ENCODE data around the gene MCRIP1. TPM values are rescaled to one million over a fixed set of nuclear protein-coding genes. Genes with fewer than 3 reads are reported as not detected.

Gene MCRIP1
- total RNA-seq, 1 donor from 2014 or later: 106 TPM

- peaks cover 12% of the 10 kb centered on the region for H3K27me3 ChIP-seq (ENCODE audit: insufficient read depth, low read length)
- Mint-ChIP-seq H3K36me3 (ENCODE audit: low read depth, unreplicated experiment) (no peaks in the 10 kb centered on the region), H3K4me1 (ENCODE audit: low read depth, unreplicated experiment) (no peaks in the 10 kb centered on the region)
Observed at GRCh38 chr17:81810892-81811704, 22.0 kb downstream of the MCRIP1 start.

GRCh38 chr17:81810476-81810875, 22.6 kb downstream of the MCRIP1 start:
- peaks cover 22% of the 10 kb centered on the region for H3K27me3 Mint-ChIP-seq (ENCODE audit: low read depth, unreplicated experiment)
- H3K9me3 ChIP-seq (ENCODE audit: insufficient read depth, low read depth, low read length): peaks cover 2% of the 10 kb centered on the region
- H3K27me3 ChIP-seq (ENCODE audit: insufficient read depth, low read length): peaks cover 16% of the 10 kb centered on the region
- no peak for FAIRE-seq
- H3K4me1 Mint-ChIP-seq (ENCODE audit: low read depth, unreplicated experiment): no peaks in the 10 kb centered on the region
- no peak for DNase-seq (ENCODE audit: low read depth)
- peaks cover 6% of the 10 kb centered on the region for H3K9me3 Mint-ChIP-seq (ENCODE audit: unreplicated experiment)
- no peaks in the 10 kb centered on the region for H3K4me1 ChIP-seq (ENCODE audit: insufficient read depth, low read length)
- no peak overlapping the region for H3K9ac ChIP-seq (ENCODE audit: low read length)
- no peaks in the 10 kb centered on the region for H3K36me3 ChIP-seq (ENCODE audit: insufficient read depth, low read length)
- no peak for TF ChIP-seq EZH2 (IDR thresholded peaks at IDR 0.05; ENCODE audit: insufficient read depth, low read length)
- no peak for TF ChIP-seq CTCF (IDR thresholded peaks at IDR 0.05; ENCODE audit: insufficient read depth, low read depth, low read length)
- H3K79me2 ChIP-seq (ENCODE audit: insufficient read depth, low read length): no peaks in the 10 kb centered on the region
- H3K27ac ChIP-seq (ENCODE audit: low read depth, low read length): no peak overlapping the region
- H4K20me1 ChIP-seq (ENCODE audit: insufficient read depth, low read length): no peaks in the 10 kb centered on the region
- no peak overlapping the region for H3K4me3 ChIP-seq (ENCODE audit: insufficient read depth, low read depth, low read length)
- H3K27ac Mint-ChIP-seq (ENCODE audit: unreplicated experiment): no peak overlapping the region
- H2AFZ ChIP-seq (ENCODE audit: low read depth, low read length): no peak overlapping the region
- H3K36me3 Mint-ChIP-seq (ENCODE audit: low read depth, unreplicated experiment): no peaks in the 10 kb centered on the region
- H3K4me3 Mint-ChIP-seq (ENCODE audit: unreplicated experiment): no peak overlapping the region
- H3K4me2 ChIP-seq (ENCODE audit: low read length): no peak overlapping the region

More at GRCh38 chr17:81810892-81811704, 22.0 kb downstream of the MCRIP1 start:
- DNase-seq (ENCODE audit: low read depth): no peak
- H3K4me2 ChIP-seq (ENCODE audit: low read length): no peak overlapping the region
- H3K9ac ChIP-seq (ENCODE audit: low read length): no peak overlapping the region
- peaks cover 20% of the 10 kb centered on the region for H3K27me3 Mint-ChIP-seq (ENCODE audit: low read depth, unreplicated experiment)
- H3K4me1 ChIP-seq (ENCODE audit: insufficient read depth, low read length): no peaks in the 10 kb centered on the region
- H2AFZ ChIP-seq (ENCODE audit: low read depth, low read length): no peak overlapping the region
- no peaks in the 10 kb centered on the region for H3K36me3 ChIP-seq (ENCODE audit: insufficient read depth, low read length)
- no peak overlapping the region for H3K4me3 ChIP-seq (ENCODE audit: insufficient read depth, low read depth, low read length)
- peaks cover 2% of the 10 kb centered on the region for H3K9me3 ChIP-seq (ENCODE audit: insufficient read depth, low read depth, low read length)
- no peak for TF ChIP-seq CTCF (IDR thresholded peaks at IDR 0.05; ENCODE audit: insufficient read depth, low read depth, low read length)
- TF ChIP-seq EZH2 (IDR thresholded peaks at IDR 0.05; ENCODE audit: insufficient read depth, low read length): no peak
- FAIRE-seq: no peak
- no peak overlapping the region for H3K27ac ChIP-seq (ENCODE audit: low read depth, low read length)
- peaks cover 6% of the 10 kb centered on the region for H3K9me3 Mint-ChIP-seq (ENCODE audit: unreplicated experiment)
- no peak overlapping the region for H3K27ac Mint-ChIP-seq (ENCODE audit: unreplicated experiment)
- no peak overlapping the region for H3K4me3 Mint-ChIP-seq (ENCODE audit: unreplicated experiment)
- H4K20me1 ChIP-seq (ENCODE audit: insufficient read depth, low read length): no peaks in the 10 kb centered on the region
- no peaks in the 10 kb centered on the region for H3K79me2 ChIP-seq (ENCODE audit: insufficient read depth, low read length)

GRCh38 chr17:81809556-81809998, 23.5 kb downstream of the MCRIP1 start:
- H3K4me3 Mint-ChIP-seq (ENCODE audit: unreplicated experiment): no peak overlapping the region
- H3K27me3 Mint-ChIP-seq (ENCODE audit: low read depth, unreplicated experiment): peaks cover 25% of the 10 kb centered on the region
- no peaks in the 10 kb centered on the region for H3K36me3 ChIP-seq (ENCODE audit: insufficient read depth, low read length)
- H3K4me1 ChIP-seq (ENCODE audit: insufficient read depth, low read length): no peaks in the 10 kb centered on the region
- H3K4me3 ChIP-seq (ENCODE audit: insufficient read depth, low read depth, low read length): no peak overlapping the region
- H3K27ac Mint-ChIP-seq (ENCODE audit: unreplicated experiment): peak overlapping the region; percentile 69
- no peak overlapping the region for H3K9ac ChIP-seq (ENCODE audit: low read length)
- H2AFZ ChIP-seq (ENCODE audit: low read depth, low read length): no peak overlapping the region
- no peak overlapping the region for H3K27ac ChIP-seq (ENCODE audit: low read depth, low read length)
- peaks cover 20% of the 10 kb centered on the region for H3K27me3 ChIP-seq (ENCODE audit: insufficient read depth, low read length)
- H3K4me2 ChIP-seq (ENCODE audit: low read length): no peak overlapping the region
- no peaks in the 10 kb centered on the region for H3K36me3 Mint-ChIP-seq (ENCODE audit: low read depth, unreplicated experiment)
- H4K20me1 ChIP-seq (ENCODE audit: insufficient read depth, low read length): no peaks in the 10 kb centered on the region
- H3K79me2 ChIP-seq (ENCODE audit: insufficient read depth, low read length): no peaks in the 10 kb centered on the region
- H3K4me1 Mint-ChIP-seq (ENCODE audit: low read depth, unreplicated experiment): no peaks in the 10 kb centered on the region
- no peak for FAIRE-seq
- peaks cover 6% of the 10 kb centered on the region for H3K9me3 Mint-ChIP-seq (ENCODE audit: unreplicated experiment)
- no peak for DNase-seq (ENCODE audit: low read depth)
- H3K9me3 ChIP-seq (ENCODE audit: insufficient read depth, low read depth, low read length): peaks cover 2% of the 10 kb centered on the region
- TF ChIP-seq EZH2 (IDR thresholded peaks at IDR 0.05; ENCODE audit: insufficient read depth, low read length) (no peak), CTCF (IDR thresholded peaks at IDR 0.05; ENCODE audit: insufficient read depth, low read depth, low read length) (no peak)

Measured in astrocyte (in vitro differentiated cells and primary cell).